ENCODE measurements around the gene GPBAR1.
A peak's percentile ranks its signal among the peaks of the same experiment; 100 is the strongest.

GPBAR1 gene

GRCh38 chr2:218262631-218263586, 2.1 kb downstream of the GPBAR1 start:
- H3K27ac ChIP-seq (ENCODE audit: low read length): no peak overlapping the region
- peaks cover 45% of the 10 kb centered on the region for H3K36me3 ChIP-seq (ENCODE audit: insufficient read depth, low read depth, low read length)
- H3K4me1 ChIP-seq (ENCODE audit: insufficient read depth, low read length): peaks cover 15% of the 10 kb centered on the region
- H3K9me3 ChIP-seq (ENCODE audit: insufficient read depth, low read depth, low read length): no peaks in the 10 kb centered on the region
- H3K4me3 ChIP-seq (ENCODE audit: low read length): no peak overlapping the region
- no peak overlapping the region for H3K9ac ChIP-seq (ENCODE audit: low read depth, low read length)
- no peaks in the 10 kb centered on the region for H3K27me3 ChIP-seq (ENCODE audit: insufficient read depth, low read length)

GRCh38 chr2:218263817-218264641, 3.2 kb downstream of the GPBAR1 start:
- no peak overlapping the region for H3K4me3 ChIP-seq (ENCODE audit: low read length)
- no peaks in the 10 kb centered on the region for H3K9me3 ChIP-seq (ENCODE audit: insufficient read depth, low read depth, low read length)
- peaks cover 16% of the 10 kb centered on the region for H3K4me1 ChIP-seq (ENCODE audit: insufficient read depth, low read length)
- no peaks in the 10 kb centered on the region for H3K27me3 ChIP-seq (ENCODE audit: insufficient read depth, low read length)
- peaks cover 45% of the 10 kb centered on the region for H3K36me3 ChIP-seq (ENCODE audit: insufficient read depth, low read depth, low read length)
- H3K27ac ChIP-seq (ENCODE audit: low read length): no peak overlapping the region
- no peak overlapping the region for H3K9ac ChIP-seq (ENCODE audit: low read depth, low read length)

GRCh38 chr2:218264773-218265561, 4.2 kb downstream of the GPBAR1 start:
- Histone ChIP-seq H3K9me3 (ENCODE audit: insufficient read depth, low read depth, low read length) (no peaks in the 10 kb centered on the region), H3K4me1 (ENCODE audit: insufficient read depth, low read length) (peaks cover 18% of the 10 kb centered on the region), H3K36me3 (ENCODE audit: insufficient read depth, low read depth, low read length) (peaks cover 45% of the 10 kb centered on the region), H3K27me3 (ENCODE audit: insufficient read depth, low read length) (no peaks in the 10 kb centered on the region), H3K4me3 (ENCODE audit: low read length) (no peak overlapping the region), H3K27ac (ENCODE audit: low read length) (no peak overlapping the region), H3K9ac (ENCODE audit: low read depth, low read length) (no peak overlapping the region)

- H3K4me3 ChIP-seq (ENCODE audit: low read length): no peak overlapping the region
- H3K9ac ChIP-seq (ENCODE audit: low read depth, low read length): no peak overlapping the region
- H3K9me3 ChIP-seq (ENCODE audit: insufficient read depth, low read depth, low read length): no peaks in the 10 kb centered on the region
- peaks cover 45% of the 10 kb centered on the region for H3K36me3 ChIP-seq (ENCODE audit: insufficient read depth, low read depth, low read length)
- no peaks in the 10 kb centered on the region for H3K27me3 ChIP-seq (ENCODE audit: insufficient read depth, low read length)
- H3K4me1 ChIP-seq (ENCODE audit: insufficient read depth, low read length): peaks cover 13% of the 10 kb centered on the region
- H3K27ac ChIP-seq (ENCODE audit: low read length): no peak overlapping the region
These were observed 4.8 kb downstream of the GPBAR1 start for GRCh38 chr2:218265626-218266025.

GRCh38 chr2:218266316-218266979, 5.6 kb downstream of the GPBAR1 start:
- Histone ChIP-seq H3K36me3 (ENCODE audit: insufficient read depth, low read depth, low read length) (peaks cover 45% of the 10 kb centered on the region), H3K27me3 (ENCODE audit: insufficient read depth, low read length) (no peaks in the 10 kb centered on the region), H3K9ac (ENCODE audit: low read depth, low read length) (no peak overlapping the region), H3K9me3 (ENCODE audit: insufficient read depth, low read depth, low read length) (no peaks in the 10 kb centered on the region), H3K4me3 (ENCODE audit: low read length) (no peak overlapping the region), H3K27ac (ENCODE audit: low read length) (no peak overlapping the region), H3K4me1 (ENCODE audit: insufficient read depth, low read length) (peaks cover 13% of the 10 kb centered on the region)

GRCh38 chr2:218267259-218267658, 6.4 kb downstream of the GPBAR1 start:
- Histone ChIP-seq H3K4me1 (ENCODE audit: insufficient read depth, low read length) (peaks cover 10% of the 10 kb centered on the region), H3K27ac (ENCODE audit: low read length) (no peak overlapping the region), H3K4me3 (ENCODE audit: low read length) (no peak overlapping the region), H3K36me3 (ENCODE audit: insufficient read depth, low read depth, low read length) (peaks cover 45% of the 10 kb centered on the region), H3K9ac (ENCODE audit: low read depth, low read length) (no peak overlapping the region), H3K27me3 (ENCODE audit: insufficient read depth, low read length) (no peaks in the 10 kb centered on the region), H3K9me3 (ENCODE audit: insufficient read depth, low read depth, low read length) (no peaks in the 10 kb centered on the region)

- Histone ChIP-seq H3K27ac (ENCODE audit: low read length) (peak within 1 kb of the TSS; percentile 52), H3K4me3 (ENCODE audit: low read length) (peak within 1 kb of the TSS; percentile 98), H3K9me3 (ENCODE audit: insufficient read depth, low read depth, low read length) (no peaks in the 10 kb centered on the region), H3K36me3 (ENCODE audit: insufficient read depth, low read depth, low read length) (peaks cover 43% of the 10 kb centered on the region), H3K9ac (ENCODE audit: low read depth, low read length) (peak within 1 kb of the TSS; percentile 91), H3K4me1 (ENCODE audit: insufficient read depth, low read length) (peaks cover 10% of the 10 kb centered on the region), H3K27me3 (ENCODE audit: insufficient read depth, low read length) (no peaks in the 10 kb centered on the region)
These were observed 9.3 kb downstream of the GPBAR1 start, which contains the start of the genes AAMP and PNKD for GRCh38 chr2:218269900-218270720. AAMP (minus strand) TSS chr2:218270137; CDS start chr2:218270086, 51 bp downstream. PNKD (plus strand) TSS chr2:218270519; CDS start chr2:218270536, 17 bp downstream.

GRCh38 chr2:218270721-218271486, 10.1 kb downstream of the GPBAR1 start:
- peaks cover 10% of the 10 kb centered on the region for H3K4me1 ChIP-seq (ENCODE audit: insufficient read depth, low read length)
- peaks cover 43% of the 10 kb centered on the region for H3K36me3 ChIP-seq (ENCODE audit: insufficient read depth, low read depth, low read length)
- peak overlapping the region; percentile 98 for H3K4me3 ChIP-seq (ENCODE audit: low read length)
- H3K9ac ChIP-seq (ENCODE audit: low read depth, low read length): peak overlapping the region; percentile 87
- H3K9me3 ChIP-seq (ENCODE audit: insufficient read depth, low read depth, low read length): no peaks in the 10 kb centered on the region
- H3K27ac ChIP-seq (ENCODE audit: low read length): no peak overlapping the region
- no peaks in the 10 kb centered on the region for H3K27me3 ChIP-seq (ENCODE audit: insufficient read depth, low read length)

- Histone ChIP-seq H3K4me3 (ENCODE audit: low read length) (peak overlapping the region; percentile 98), H3K27ac (ENCODE audit: low read length) (no peak overlapping the region), H3K9me3 (ENCODE audit: insufficient read depth, low read depth, low read length) (no peaks in the 10 kb centered on the region), H3K4me1 (ENCODE audit: insufficient read depth, low read length) (peaks cover 10% of the 10 kb centered on the region), H3K27me3 (ENCODE audit: insufficient read depth, low read length) (no peaks in the 10 kb centered on the region), H3K9ac (ENCODE audit: low read depth, low read length) (no peak overlapping the region), H3K36me3 (ENCODE audit: insufficient read depth, low read depth, low read length) (peaks cover 41% of the 10 kb centered on the region)
These were observed 10.6 kb downstream of the GPBAR1 start for GRCh38 chr2:218271487-218271797.
